Smooth muscle cell (in vitro differentiated cells): ENCODE measurements around the gene EME1. TPM values are rescaled to one million over a fixed set of nuclear protein-coding genes. Genes with fewer than 3 reads are reported as not detected.

Source experiments
- polyA plus RNA-seq: library from polyadenylated mRNA; unstranded; fragments of >200 nt; fragmentation: Nextera tagmentation; extraction: Ambion mirVana; gene quantifications from 2 replicates; pipeline ENCODE4 v1.2.1, GENCODE V29; 2016
- small RNA-seq: library from RNA; depleted of rRNA; stranded (forward); fragments of <200 nt; gene quantifications from one replicate; pipeline ENCODE3, GENCODE V24; 2014
- total RNA-seq: library from RNA; depleted of rRNA; stranded (reverse); fragments of >200 nt; gene quantifications from 2 replicates; pipeline ENCODE4 v1.2.3, GENCODE V29; 2014

Gene EME1
- total and polyA plus RNA-seq, 2 experiments from 2014 or later = 8.2 to 9.6 TPM

Small RNAs within 50 kb of the gene (small RNA-seq; reads per million reads assigned to genes)
- gene RF00019 = not detected

Other genes starting within 250 kb of the EME1 start
- 6.3 and 39.1 TPM in 2 replicates for gene SAMD14, start 243.1 kb upstream of the EME1 start, total RNA-seq
- gene SAMD14, start 243.1 kb upstream of the EME1 start, polyA plus RNA-seq = 13.7 and 21.1 TPM in 2 replicates
- 20.8 and 21.8 TPM in 2 replicates for gene PPP1R9B, start 222.6 kb upstream of the EME1 start, total RNA-seq
- 6.7 and 10.2 TPM in 2 replicates for gene PPP1R9B, start 222.6 kb upstream of the EME1 start, polyA plus RNA-seq
- 0.99 TPM in 1 of 2 replicates, not detected in the other for gene SGCA, start 207.2 kb upstream of the EME1 start, total RNA-seq
- gene SGCA, start 207.2 kb upstream of the EME1 start, polyA plus RNA-seq = 1.4 and 2.1 TPM in 2 replicates
- 3,848 and 4,141 TPM in 2 replicates for gene COL1A1, start 171.6 kb upstream of the EME1 start, total RNA-seq
- gene COL1A1, start 171.6 kb upstream of the EME1 start, polyA plus RNA-seq = 18,306 and 25,649 TPM in 2 replicates
- gene TMEM92, start 98.8 kb upstream of the EME1 start, total RNA-seq = 1.9 and 7.4 TPM in 2 replicates
- gene TMEM92, start 98.8 kb upstream of the EME1 start, polyA plus RNA-seq = 4.8 and 14.4 TPM in 2 replicates
- gene XYLT2, start 27.1 kb upstream of the EME1 start, total RNA-seq = 33.2 and 34.3 TPM in 2 replicates
- 32.3 and 41.4 TPM in 2 replicates for gene XYLT2, start 27.1 kb upstream of the EME1 start, polyA plus RNA-seq
- 62.8 and 69.8 TPM in 2 replicates for gene MRPL27, start within 50 bp of the EME1 start, total RNA-seq
- gene MRPL27, start within 50 bp of the EME1 start, polyA plus RNA-seq = 130 and 138 TPM in 2 replicates
- gene LRRC59, start 24.3 kb downstream of the EME1 start, total RNA-seq = 160 and 164 TPM in 2 replicates
- gene LRRC59, start 24.3 kb downstream of the EME1 start, polyA plus RNA-seq = 139 and 161 TPM in 2 replicates
- gene ACSF2, start 53.0 kb downstream of the EME1 start, total RNA-seq = 16.8 and 18.6 TPM in 2 replicates
- gene ACSF2, start 53.0 kb downstream of the EME1 start, polyA plus RNA-seq = 13.7 and 21.3 TPM in 2 replicates
- not detected in 2 replicates for gene CHAD, start 95.7 kb downstream of the EME1 start, total RNA-seq
- 0.43 and 1.1 TPM in 2 replicates for gene CHAD, start 95.7 kb downstream of the EME1 start, polyA plus RNA-seq
- gene RSAD1, start 105.6 kb downstream of the EME1 start, total RNA-seq = 11.4 and 20.1 TPM in 2 replicates
- 21.1 and 25.3 TPM in 2 replicates for gene RSAD1, start 105.6 kb downstream of the EME1 start, polyA plus RNA-seq
- 0.18 and 0.90 TPM in 2 replicates for gene MYCBPAP, start 135.2 kb downstream of the EME1 start, total RNA-seq
- gene MYCBPAP, start 135.2 kb downstream of the EME1 start, polyA plus RNA-seq = 0.97 and 1.4 TPM in 2 replicates
- 3.9 and 6.3 TPM in 2 replicates for gene EPN3, start 159.5 kb downstream of the EME1 start, total RNA-seq
- 5.1 and 7.6 TPM in 2 replicates for gene EPN3, start 159.5 kb downstream of the EME1 start, polyA plus RNA-seq
- gene SPATA20, start 173.9 kb downstream of the EME1 start, total RNA-seq = 62.7 and 107 TPM in 2 replicates
- gene SPATA20, start 173.9 kb downstream of the EME1 start, polyA plus RNA-seq = 61.0 and 64.2 TPM in 2 replicates
- gene CACNA1G, start 187.5 kb downstream of the EME1 start, total RNA-seq = 1.6 and 2.0 TPM in 2 replicates
- gene CACNA1G, start 187.5 kb downstream of the EME1 start, polyA plus RNA-seq = 1.5 and 1.7 TPM in 2 replicates